HepG2 (cell line): Measurements from ENCODE around the gene GUK1. TPM values are rescaled to one million over a fixed set of nuclear protein-coding genes. Genes with fewer than 3 reads are reported as not detected.

Experiments used
- AGO2 ChIP-seq: fragments of 200-400 bp; formaldehyde crosslinking; optimal IDR thresholded peaks from 2 replicates; pipeline ENCODE3; 2017; ENCODE audit warnings: mild to moderate bottlenecking, low read depth, low read length, moderate library complexity
- DR1 ChIP-seq: sonication (generic); formaldehyde crosslinking; IDR thresholded peaks from 2 replicates; pipeline ENCODE4 v1.8.0; 2021; ENCODE audit warnings: mild to moderate bottlenecking, missing genetic modification reagents, inconsistent platforms
- ISX ChIP-seq: sonication (generic); formaldehyde crosslinking; conservative IDR thresholded peaks from 2 replicates; pipeline ENCODE4 v1.5.0; 2020; ENCODE audit warnings: missing genetic modification reagents
- NAIF1 ChIP-seq: sonication (generic); formaldehyde crosslinking; IDR thresholded peaks from 2 replicates; pipeline ENCODE4 v1.5.0; 2020; ENCODE audit warnings: mild to moderate bottlenecking, missing genetic modification reagents, borderline replicate concordance
- NFE2L2 ChIP-seq: fragments of 150-350 bp; IDR thresholded peaks from 2 replicates; pipeline ENCODE4 v1.6.1; 2014; ENCODE audit warnings: low read length
- PAWR ChIP-seq: sonication (generic); formaldehyde crosslinking; IDR thresholded peaks from 2 replicates; pipeline ENCODE4 v1.4.0; 2020; ENCODE audit warnings: missing genetic modification reagents, mild to moderate bottlenecking, borderline replicate concordance
- PAX8 ChIP-seq: sonication (generic); formaldehyde crosslinking; IDR thresholded peaks from 2 replicates; pipeline ENCODE4 v1.8.0; 2022; ENCODE audit warnings: mild to moderate bottlenecking, missing genetic modification reagents, borderline replicate concordance
- PLRG1 ChIP-seq: fragments of 450-650 bp; conservative IDR thresholded peaks from 2 replicates; pipeline ENCODE4 v1.6.1; 2016
- REXO4 ChIP-seq: sonication (generic); formaldehyde crosslinking; IDR thresholded peaks from 2 replicates; pipeline ENCODE4 v1.8.0; 2022; ENCODE audit warnings: missing genetic modification reagents, mild to moderate bottlenecking, borderline replicate concordance
- RORA ChIP-seq: sonication (generic); formaldehyde crosslinking; IDR thresholded peaks from 2 replicates; pipeline ENCODE4 v1.5.0; 2020; ENCODE audit warnings: mild to moderate bottlenecking, missing genetic modification reagents, moderate library complexity
- SAFB2 ChIP-seq: sonication (generic); formaldehyde crosslinking; IDR thresholded peaks from 2 replicates; pipeline ENCODE4 v1.5.1; 2020; ENCODE audit warnings: missing genetic modification reagents, low read depth, mild to moderate bottlenecking, borderline replicate concordance
- SALL1 ChIP-seq: sonication (generic); formaldehyde crosslinking; IDR thresholded peaks from 2 replicates; pipeline ENCODE4 v1.8.0; 2022; ENCODE audit warnings: mild to moderate bottlenecking, missing genetic modification reagents
- SCMH1 ChIP-seq: sonication (generic); formaldehyde crosslinking; IDR thresholded peaks from 2 replicates; pipeline ENCODE4 v1.9.0; 2021; ENCODE audit warnings: missing genetic modification reagents, mild to moderate bottlenecking, borderline replicate concordance
- SRSF1 ChIP-seq: fragments of 200-400 bp; formaldehyde crosslinking; optimal IDR thresholded peaks from 2 replicates; pipeline ENCODE3; 2017; ENCODE audit warnings: mild to moderate bottlenecking, low read depth, low read length, moderate library complexity
- WIZ ChIP-seq: sonication (generic); formaldehyde crosslinking; IDR thresholded peaks from 2 replicates; pipeline ENCODE4 v1.5.1; 2020; ENCODE audit warnings: mild to moderate bottlenecking, missing genetic modification reagents
- ZFP62 ChIP-seq: sonication (generic); formaldehyde crosslinking; IDR thresholded peaks from 2 replicates; pipeline ENCODE4 v1.4.0; 2020; ENCODE audit warnings: missing genetic modification reagents
- ZNF263 ChIP-seq: sonication (generic); formaldehyde crosslinking; IDR thresholded peaks from 2 replicates; pipeline ENCODE4 v1.4.0; 2020; ENCODE audit warnings: missing genetic modification reagents
- ZNF331 ChIP-seq: sonication (generic); formaldehyde crosslinking; IDR thresholded peaks from 2 replicates; pipeline ENCODE4 v1.4.0; 2020; ENCODE audit warnings: missing genetic modification reagents
- ZNF614 ChIP-seq: IDR thresholded peaks from 2 replicates; pipeline ENCODE4 v1.6.1; 2018; ENCODE audit warnings: missing biosample characterization, missing genetic modification reagents, inconsistent platforms, borderline replicate concordance
- ZNF674 ChIP-seq: sonication (generic); formaldehyde crosslinking; IDR thresholded peaks from 2 replicates; pipeline ENCODE4 v1.5.0; 2020; ENCODE audit warnings: low read depth, mild to moderate bottlenecking, missing genetic modification reagents
- ZSCAN22 ChIP-seq: sonication (generic); formaldehyde crosslinking; IDR thresholded peaks from 2 replicates; pipeline ENCODE4 v1.4.0; 2020; ENCODE audit warnings: mild to moderate bottlenecking, missing genetic modification reagents
- polyA plus RNA-seq, 8 experiments: library from polyadenylated mRNA; depleted of rRNA in 3 of 8; stranded (reverse) in 7 of 8; unstranded in 1 of 8; fragments of >200 nt; fragmentation: Illumina TruSeq in 4 of 8; extraction: Trizol in 4 of 8; gene quantifications; 2 replicates each; pipeline versions ENCODE4 v1.2.1 to v1.2.3, GENCODE V29; 2011 to 2016; ENCODE audit warnings: low read depth in 4 of 8, missing spikeins in 1 of 8, mixed read lengths in 1 of 8; ENCODE audit not compliant: insufficient read depth in 1 of 8
- total RNA-seq, 5 experiments: library from RNA; depleted of rRNA; stranded (reverse); fragments of >200 nt; fragmentation: Illumina TruSeq; extraction: Trizol; gene quantifications; 2 replicates each; pipeline ENCODE4 v1.2.3, GENCODE V29; 2016; ENCODE audit warnings: low read depth in 1 of 5
- TF ChIP-seq, protein P1 (sequence below): IDR thresholded peaks from 2 replicates; pipeline ENCODE4 v1.6.1; 2018; ENCODE audit warnings: missing genetic modification reagents
- TF ChIP-seq, protein P2 (sequence below): sonication (generic); formaldehyde crosslinking; IDR thresholded peaks from 2 replicates; pipeline ENCODE4 v1.4.0; 2020; ENCODE audit warnings: missing genetic modification reagents, low read depth, mild to moderate bottlenecking, borderline replicate concordance
- TF ChIP-seq, protein P3 (sequence below): sonication (generic); formaldehyde crosslinking; IDR thresholded peaks from 2 replicates; pipeline ENCODE4 v1.8.1; 2023; ENCODE audit warnings: mild to moderate bottlenecking, missing genetic modification reagents
- TF ChIP-seq, protein P4 (sequence below): sonication (generic); formaldehyde crosslinking; IDR thresholded peaks from 2 replicates; pipeline ENCODE4 v1.4.0; 2020; ENCODE audit warnings: low read depth, mild to moderate bottlenecking, missing genetic modification reagents

Gene GUK1
- total and polyA plus RNA-seq, 2 of the 13 experiments (the other 11 are each of a cell fraction or from before 2014, with no cell fraction given): 116 to 154 TPM

DNA sequence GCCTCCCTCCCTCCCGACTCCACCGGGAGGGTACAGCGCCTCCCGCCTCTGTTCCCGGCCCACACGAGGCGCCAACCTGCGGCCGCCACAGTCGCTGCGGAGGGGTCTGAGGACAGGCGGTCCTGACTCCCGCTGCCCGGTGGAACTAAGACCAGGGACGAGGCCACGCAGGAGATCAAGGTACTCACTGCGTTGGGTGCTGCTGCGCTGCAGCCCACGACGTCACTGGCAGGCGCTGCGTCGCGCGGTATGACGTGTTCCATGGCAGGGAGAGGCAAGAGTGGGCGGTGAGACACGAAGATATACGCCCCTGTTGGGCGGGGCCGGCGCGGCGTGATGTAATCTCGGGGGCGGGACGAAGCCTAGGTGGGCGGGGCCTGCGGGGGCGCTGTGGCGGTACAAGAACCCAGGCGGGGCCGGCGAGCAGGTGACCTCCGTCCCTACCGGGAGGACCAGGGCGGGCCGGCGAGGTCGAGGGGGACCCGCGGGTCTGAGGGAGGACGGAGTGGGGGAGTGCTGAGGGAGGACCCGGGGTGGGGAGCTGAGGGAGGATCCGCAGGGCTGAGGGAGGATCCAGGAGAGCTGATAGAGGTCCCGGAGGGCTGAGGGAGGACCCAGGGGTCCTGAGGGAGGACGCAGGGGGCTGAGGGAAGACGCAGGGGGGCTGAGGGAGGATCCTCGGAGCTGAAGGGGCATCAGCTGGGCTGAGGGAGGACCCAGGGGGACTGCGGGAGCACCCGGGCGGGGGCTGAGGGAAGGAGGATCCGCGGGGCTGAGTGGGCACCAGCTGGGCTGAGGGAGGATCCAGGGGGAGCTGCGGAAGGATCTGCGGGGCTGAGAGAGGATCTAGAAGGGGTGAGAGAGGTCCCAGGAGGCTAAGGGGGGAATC lies 30.8 kb upstream of the GUK1 start, which contains the start of gene MRPL55 (continued):
- TF ChIP-seq DR1 (CRISPR knock-in tag) (peak; percentile 86; the same call in 1 of the 2 replicates), ZNF263 (CRISPR knock-in tag) (peak; percentile 95), SAFB2 (CRISPR knock-in tag) (0 out of 2 replicates have a peak, but pooled peaks have one; percentile 49), WIZ (CRISPR knock-in tag) (no peak), ISX (CRISPR knock-in tag) (no peak), SCMH1 (CRISPR knock-in tag) (no peak), PLRG1 (no peak), ZFP62 (0 out of 2 replicates have a peak, but pooled peaks have one; percentile 82), NAIF1 (CRISPR knock-in tag) (no peak), SRSF1 (no peak), SALL1 (CRISPR knock-in tag) (peak; percentile 89), PAWR (CRISPR knock-in tag) (no peak), REXO4 (CRISPR knock-in tag) (no peak), ZNF614 (CRISPR knock-in tag) (peak; percentile 75; the same call in 1 of the 2 replicates), AGO2 (peak; percentile 32), ZNF331 (CRISPR knock-in tag) (peak; percentile 87), PAX8 (CRISPR knock-in tag) (0 out of 2 replicates have a peak, but pooled peaks have one; percentile 53), ZNF674 (CRISPR knock-in tag) (no peak), RORA (CRISPR knock-in tag) (no peak), ZSCAN22 (CRISPR knock-in tag) (no peak), NFE2L2 (no peak)
- TF ChIP-seq, protein P1, sequence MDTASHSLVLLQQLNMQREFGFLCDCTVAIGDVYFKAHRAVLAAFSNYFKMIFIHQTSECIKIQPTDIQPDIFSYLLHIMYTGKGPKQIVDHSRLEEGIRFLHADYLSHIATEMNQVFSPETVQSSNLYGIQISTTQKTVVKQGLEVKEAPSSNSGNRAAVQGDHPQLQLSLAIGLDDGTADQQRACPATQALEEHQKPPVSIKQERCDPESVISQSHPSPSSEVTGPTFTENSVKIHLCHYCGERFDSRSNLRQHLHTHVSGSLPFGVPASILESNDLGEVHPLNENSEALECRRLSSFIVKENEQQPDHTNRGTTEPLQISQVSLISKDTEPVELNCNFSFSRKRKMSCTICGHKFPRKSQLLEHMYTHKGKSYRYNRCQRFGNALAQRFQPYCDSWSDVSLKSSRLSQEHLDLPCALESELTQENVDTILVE (CRISPR knock-in tag): peak; percentile 82; the same call in 1 of the 2 replicates
- TF ChIP-seq, protein P2, sequence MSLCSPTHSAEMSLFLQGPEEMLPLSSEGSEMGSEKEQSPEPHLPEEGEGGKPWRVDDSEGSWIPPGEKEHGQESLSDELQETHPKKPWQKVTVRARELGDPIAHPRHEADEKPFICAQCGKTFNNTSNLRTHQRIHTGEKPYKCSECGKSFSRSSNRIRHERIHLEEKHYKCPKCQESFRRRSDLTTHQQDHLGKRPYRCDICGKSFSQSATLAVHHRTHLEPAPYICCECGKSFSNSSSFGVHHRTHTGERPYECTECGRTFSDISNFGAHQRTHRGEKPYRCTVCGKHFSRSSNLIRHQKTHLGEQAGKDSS (CRISPR knock-in tag): peak; percentile 79; the same call in 1 of the 2 replicates
- TF ChIP-seq, protein P3, sequence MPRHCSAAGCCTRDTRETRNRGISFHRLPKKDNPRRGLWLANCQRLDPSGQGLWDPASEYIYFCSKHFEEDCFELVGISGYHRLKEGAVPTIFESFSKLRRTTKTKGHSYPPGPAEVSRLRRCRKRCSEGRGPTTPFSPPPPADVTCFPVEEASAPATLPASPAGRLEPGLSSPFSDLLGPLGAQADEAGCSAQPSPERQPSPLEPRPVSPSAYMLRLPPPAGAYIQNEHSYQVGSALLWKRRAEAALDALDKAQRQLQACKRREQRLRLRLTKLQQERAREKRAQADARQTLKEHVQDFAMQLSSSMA (CRISPR knock-in tag): peak; percentile 62; the same call in 1 of the 2 replicates
- TF ChIP-seq, protein P4, sequence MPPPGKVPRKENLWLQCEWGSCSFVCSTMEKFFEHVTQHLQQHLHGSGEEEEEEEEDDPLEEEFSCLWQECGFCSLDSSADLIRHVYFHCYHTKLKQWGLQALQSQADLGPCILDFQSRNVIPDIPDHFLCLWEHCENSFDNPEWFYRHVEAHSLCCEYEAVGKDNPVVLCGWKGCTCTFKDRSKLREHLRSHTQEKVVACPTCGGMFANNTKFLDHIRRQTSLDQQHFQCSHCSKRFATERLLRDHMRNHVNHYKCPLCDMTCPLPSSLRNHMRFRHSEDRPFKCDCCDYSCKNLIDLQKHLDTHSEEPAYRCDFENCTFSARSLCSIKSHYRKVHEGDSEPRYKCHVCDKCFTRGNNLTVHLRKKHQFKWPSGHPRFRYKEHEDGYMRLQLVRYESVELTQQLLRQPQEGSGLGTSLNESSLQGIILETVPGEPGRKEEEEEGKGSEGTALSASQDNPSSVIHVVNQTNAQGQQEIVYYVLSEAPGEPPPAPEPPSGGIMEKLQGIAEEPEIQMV: no peak
